Measurements from ENCODE around the gene OIP5.

DNA sequence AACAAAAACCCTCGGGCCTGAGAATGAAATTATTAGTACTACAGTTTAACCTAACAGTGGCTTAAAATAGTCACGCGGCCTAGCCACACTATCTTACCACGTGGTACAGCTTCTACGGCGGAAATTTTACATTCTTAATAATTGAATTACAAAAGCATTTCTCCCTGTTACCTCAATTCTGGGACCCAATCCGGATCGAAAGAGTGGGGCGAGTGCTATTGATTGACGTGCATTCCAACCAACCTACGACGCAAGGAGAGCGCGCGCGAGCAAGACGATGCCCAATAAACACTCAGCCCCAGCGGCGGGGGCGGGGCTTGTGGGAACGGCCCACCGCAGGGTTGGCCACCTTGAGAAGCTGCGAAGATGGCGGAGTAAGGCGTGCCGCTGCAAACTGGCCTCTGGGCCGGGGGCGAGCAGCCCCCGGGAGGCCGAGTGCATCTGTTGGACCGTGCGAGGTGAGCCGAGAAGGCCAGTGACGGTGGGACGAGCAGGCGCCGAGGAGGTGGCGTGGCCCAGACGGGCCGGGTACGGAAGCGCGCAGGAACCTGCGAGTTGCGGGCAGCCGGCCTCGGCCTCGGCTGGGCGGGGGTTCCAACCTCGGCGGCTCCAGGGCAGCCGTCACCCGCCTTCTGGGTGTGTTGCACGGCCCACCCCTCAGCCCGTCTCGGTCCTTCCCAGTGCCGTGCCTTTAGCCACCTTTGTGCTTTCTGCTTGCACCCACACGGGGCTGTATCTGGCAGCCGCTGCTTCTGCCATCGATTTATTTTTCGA, 48.6 kb downstream of the OIP5 start:
- TF ChIP-seq, protein P1, sequence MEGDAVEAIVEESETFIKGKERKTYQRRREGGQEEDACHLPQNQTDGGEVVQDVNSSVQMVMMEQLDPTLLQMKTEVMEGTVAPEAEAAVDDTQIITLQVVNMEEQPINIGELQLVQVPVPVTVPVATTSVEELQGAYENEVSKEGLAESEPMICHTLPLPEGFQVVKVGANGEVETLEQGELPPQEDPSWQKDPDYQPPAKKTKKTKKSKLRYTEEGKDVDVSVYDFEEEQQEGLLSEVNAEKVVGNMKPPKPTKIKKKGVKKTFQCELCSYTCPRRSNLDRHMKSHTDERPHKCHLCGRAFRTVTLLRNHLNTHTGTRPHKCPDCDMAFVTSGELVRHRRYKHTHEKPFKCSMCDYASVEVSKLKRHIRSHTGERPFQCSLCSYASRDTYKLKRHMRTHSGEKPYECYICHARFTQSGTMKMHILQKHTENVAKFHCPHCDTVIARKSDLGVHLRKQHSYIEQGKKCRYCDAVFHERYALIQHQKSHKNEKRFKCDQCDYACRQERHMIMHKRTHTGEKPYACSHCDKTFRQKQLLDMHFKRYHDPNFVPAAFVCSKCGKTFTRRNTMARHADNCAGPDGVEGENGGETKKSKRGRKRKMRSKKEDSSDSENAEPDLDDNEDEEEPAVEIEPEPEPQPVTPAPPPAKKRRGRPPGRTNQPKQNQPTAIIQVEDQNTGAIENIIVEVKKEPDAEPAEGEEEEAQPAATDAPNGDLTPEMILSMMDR (IDR thresholded peaks at IDR 0.05; ENCODE audit: low read depth, low read length, poor library complexity, severe bottlenecking), result no peak
- no peak for TF ChIP-seq EZH2phosphoT487 (IDR thresholded peaks at IDR 0.05; ENCODE audit: borderline replicate concordance, low read length)
